GM19468 (cell line): ENCODE results near the gene EXOC7.

ENCODE experiments used
- ATAC-seq: cut with Tn5 transposase; IDR thresholded peaks from one replicate; pipeline ENCODE4 v1.9.1; 2021; ENCODE audit warnings: mild to moderate bottlenecking, moderate library complexity, moderate number of reproducible peaks; ENCODE audit not compliant: unreplicated experiment; ENCODE audit errors: extremely low read depth

EXOC7 gene

GRCh38 chr17:76122431-76123190 is 19.0 kb upstream of the EXOC7 start:
- no peak for ATAC-seq

DNA sequence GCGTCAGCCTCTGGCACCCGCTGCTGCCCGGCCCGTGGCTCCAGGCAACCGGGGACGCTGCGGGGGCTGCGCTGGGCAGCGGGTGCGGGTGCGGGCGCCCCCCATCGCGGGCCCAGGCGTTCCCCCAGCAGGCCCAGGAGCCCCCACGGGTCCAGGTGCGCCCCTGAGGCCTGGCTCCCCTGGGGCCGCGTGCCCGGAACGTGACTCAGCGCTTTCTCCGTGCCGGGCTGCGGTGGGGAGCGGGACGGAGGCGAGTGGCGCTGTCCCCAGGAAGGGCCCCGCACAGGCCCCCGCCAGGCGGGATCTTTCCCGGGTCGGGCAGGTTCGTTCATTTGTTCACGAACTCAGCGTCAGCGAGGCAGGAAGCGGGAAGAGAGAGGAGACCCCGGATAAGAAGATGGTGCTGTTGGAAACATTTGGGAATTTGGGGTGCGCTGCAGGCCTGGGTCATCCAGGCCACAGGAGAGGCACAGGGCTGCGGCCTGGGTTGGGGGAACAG is 18.4 kb upstream of the EXOC7 start:
- no peak for ATAC-seq

- ATAC-seq: no peak
These were observed 17.0 kb upstream of the EXOC7 start for GRCh38 chr17:76120658-76121008.

DNA sequence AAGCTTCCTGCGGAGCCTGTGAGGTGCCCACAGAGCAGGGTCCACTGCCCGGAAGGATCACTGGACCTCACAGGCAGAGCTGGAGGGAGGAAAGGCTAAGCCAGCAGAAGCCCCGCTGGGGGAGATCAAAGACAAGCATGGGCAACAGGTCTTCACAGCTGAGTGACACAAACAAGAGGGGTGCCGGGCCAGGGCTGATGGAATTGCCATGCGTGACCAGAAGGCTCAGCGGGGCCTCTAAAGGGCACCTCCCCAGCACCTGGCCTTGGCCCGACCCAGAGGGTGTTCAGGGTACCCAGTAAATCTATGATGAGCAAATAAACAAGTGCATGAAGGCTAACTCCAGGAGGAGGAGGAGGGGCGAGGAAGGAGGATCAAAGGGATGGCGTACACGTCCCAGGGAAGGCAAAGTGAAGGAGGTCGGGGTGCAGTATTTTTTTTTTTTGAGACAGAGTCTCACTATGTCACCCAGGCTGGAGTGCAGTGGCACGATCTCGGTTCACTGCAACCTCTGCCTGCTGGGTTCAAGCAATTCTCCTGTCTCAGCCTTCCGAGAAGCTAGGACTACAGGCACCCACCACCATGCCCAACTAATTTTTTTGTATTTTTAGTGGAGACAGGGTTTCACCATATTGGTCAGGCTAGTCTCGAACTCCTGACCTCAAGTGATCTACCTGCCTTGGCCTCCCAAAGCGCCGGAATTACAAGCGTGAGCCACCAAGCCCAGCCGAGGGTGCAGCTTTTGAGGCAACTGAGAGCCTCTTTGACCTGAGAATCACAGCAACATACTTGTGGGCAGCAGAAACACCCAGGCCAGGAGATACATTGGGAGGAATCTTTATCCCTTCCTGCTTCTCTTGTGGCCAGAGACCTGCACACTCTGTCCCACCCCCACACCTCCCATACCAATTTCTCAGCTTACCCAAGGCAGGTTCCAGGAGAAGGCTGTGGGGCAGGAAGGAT is 16.1 kb upstream of the EXOC7 start:
- ATAC-seq: no peak

DNA sequence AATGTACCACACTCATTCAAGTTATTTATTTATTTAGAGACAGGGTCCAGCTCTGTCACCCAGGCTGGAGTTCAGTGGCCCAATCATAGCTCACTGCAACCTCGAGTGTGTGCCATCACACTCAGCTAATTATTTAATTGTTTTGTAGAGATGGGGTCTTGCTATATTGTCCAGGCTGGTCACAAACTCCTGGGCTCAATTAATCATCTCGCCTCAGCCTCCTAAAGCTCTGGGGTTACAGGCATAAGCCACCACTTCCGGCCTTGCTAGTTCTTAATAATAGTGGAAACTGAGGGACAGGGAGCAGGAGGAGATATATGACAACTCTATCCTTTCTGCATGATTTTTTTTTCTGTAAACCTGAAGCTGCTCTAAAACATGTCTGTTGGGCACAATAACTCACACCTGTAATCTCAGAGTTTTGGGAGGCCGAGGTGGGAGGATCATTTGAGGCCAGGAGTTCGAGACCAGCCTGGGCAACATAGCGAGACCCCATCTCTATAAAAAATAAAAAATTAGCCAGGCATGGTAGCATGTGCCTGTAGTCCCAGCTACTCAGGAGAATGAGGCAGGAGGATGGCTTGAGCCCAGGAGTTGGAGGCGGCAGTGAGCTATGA is 11.7 kb upstream of the EXOC7 start:
- no peak for ATAC-seq

DNA sequence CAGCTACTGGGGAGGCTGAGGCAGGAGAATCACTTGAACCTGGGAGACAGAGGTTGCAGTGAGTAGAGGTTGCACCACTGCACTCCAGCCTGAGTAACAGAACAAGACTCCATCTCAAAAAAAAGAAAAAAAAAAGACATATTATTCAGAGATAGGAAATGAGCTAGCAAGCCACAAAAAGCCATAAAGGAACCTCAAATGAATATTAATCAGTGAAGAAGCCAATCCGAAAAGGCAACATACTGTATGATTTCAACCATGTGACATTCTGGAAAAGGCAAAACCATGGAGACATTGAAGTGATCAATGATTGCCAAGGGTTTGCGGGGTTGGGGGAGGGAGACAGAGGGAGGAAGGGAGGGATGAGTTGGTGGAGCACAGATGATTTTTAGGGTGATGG is 8.4 kb upstream of the EXOC7 start:
- no peak for ATAC-seq

GRCh38 chr17:76107509-76107908 is 3.9 kb upstream of the EXOC7 start:
- no peak for ATAC-seq

DNA sequence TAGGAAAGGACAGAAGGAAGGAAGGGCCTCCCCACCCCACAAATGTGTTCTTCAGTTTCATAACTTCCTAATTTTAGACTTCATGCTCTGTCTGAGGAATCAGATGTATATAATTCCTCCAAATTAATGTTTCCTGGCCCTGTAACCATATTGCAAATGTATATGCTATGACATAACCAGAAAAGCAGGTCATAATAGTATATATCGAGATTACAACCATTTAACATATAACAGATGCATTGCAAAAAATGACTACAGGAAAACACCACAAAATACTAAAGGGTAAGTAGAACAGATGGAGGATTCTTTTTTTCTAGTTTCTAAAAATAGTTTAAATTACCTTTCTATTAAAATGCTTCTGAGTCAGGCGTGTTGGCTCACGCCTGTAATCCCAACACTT is 3.1 kb upstream of the EXOC7 start:
- ATAC-seq: no peak

DNA sequence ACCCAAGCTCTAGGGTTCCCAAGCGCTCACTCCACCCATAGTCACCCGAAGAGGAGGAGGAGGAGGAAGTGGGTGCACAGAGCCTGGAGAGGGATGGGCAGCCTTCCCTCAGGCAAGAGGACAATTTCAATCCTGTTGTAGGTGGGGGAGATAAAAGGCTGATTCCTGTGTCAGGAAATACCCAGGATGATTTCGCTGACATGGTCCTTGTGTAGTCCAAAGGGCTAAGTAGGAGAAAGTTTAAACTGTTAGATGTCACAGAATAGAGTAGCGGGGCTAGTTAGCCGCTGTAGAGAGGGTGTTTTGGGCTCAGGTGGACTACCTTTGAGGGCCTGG is 1.3 kb upstream of the EXOC7 start:
- ATAC-seq: no peak

DNA sequence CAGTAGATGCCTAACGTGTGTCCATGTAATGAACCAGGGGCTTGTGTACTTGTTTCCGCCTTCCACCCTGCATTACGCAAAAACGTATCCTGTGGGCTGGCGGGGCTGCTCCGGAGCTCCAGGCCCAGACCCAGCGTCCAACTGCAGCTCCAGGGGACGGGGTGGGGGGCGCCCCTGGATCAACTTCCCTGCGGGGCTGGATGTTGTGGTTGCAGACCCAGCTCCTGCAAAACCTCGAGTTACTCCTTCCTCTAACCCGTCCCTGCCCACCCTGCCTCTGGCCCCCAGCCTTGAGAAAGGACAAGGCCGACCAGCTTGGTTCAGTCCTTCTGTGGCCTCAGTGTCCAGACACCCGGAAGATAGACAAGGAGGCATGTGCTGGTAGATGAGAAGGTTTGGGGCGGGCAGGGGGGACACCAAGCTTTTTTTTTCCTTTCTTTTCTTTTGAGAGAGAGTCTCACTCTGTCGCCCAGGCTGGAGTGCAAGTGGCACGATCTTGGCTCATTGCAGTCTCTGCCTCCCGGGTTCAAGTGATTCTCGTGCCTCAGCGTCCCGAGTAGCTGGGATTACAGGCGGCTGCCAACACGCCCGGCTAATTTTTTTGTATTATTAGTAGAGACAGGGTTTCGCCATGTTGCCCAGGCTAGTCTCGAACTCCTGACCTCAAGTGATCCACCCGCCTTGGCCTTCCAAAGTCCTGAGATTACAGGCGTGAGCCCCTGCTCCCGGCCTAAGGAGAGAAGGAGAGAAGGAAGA is 731 bp upstream of the EXOC7 start:
- ATAC-seq: no peak

DNA sequence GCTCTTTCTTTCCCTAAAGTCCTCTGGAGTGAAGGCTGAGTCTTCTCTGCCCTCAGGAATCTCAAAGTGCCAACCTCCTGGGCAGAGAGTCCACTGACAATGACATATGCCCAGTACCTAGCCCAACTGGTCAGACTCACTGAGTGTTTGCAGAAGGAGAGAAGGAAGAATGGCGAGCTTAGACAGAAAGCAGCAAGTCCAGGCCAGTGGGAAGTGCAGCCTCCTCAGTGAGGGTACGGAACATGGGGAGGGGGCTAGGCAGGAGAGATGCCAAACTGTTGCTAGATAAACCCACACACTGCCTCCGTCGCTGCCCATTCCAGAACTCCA is 678 bp downstream of the EXOC7 start:
- ATAC-seq: no peak

DNA sequence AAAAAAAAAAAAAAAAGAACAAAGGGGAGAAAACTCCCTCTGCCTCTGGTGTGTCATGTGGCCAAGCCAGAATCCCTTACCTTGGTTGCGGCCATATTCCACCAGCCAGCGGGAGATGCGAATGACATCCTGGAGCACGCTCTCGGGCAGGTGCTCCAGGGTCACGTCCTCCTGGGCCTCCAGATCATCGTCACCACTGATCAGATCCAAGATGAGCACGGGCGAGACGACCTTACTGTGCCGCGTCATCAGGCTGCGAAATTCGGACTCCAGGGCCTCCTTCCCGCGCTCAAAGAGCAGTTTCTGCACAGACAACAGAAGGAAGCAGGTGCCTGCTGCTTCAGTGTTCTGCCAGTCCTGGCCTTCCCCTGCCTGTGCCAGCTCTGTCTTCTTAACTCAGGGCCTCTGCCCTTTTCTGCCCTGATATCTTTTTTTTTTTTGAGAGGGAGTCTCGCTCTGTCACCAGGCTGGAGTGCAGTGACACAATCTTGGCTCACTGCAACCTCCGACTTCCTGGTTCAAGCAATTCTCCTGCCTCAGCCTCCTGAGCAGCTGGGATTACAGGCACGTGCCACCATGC is 5.8 kb downstream of the EXOC7 start:
- no peak for ATAC-seq

- ATAC-seq: no peak
These were observed 7.6 kb downstream of the EXOC7 start for GRCh38 chr17:76095943-76096342.

- ATAC-seq: no peak
These were observed 9.5 kb downstream of the EXOC7 start for GRCh38 chr17:76094046-76094445.

DNA sequence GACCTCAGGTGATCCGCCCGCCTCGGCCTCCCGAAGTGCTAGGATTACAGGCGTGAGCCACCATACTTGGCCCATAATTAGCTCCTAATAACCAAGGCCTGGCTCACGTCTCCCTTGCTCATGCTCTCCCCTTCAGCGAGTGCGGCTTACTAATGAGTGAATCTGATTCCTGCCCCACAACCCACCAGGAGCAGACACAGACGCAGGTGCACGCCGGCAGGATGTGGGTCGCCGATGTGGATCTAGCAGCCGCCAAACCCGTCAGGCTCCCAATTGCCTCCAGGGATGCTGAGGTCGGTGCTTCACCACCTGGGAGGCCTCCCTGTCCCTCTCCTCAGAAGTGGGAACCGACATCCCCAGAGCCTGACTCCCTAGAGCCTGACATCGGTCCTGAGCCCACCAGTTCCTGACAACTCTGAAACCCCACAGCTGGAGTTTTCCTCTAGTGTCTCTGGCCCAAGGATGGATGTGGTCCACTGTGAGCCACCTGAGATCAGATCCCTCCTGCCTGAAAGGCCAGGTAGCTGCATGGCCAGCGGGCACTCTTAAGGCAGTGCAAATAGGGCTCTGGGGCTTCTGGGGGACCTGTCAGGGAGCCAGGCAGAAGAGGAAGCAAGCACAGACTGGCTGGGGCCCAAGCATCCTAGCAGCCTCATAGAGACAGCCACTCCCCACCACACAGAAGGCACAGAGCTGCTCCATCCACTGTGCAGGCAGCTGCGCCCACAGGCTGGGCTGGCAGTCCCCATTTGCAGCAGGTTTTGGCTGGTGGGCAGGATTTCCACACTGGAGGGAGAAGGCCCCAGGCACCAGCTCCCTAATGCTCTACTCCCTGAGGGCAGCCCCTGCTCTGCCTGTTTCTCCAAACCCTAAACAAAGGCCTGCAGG is 10.8 kb downstream of the EXOC7 start:
- ATAC-seq: no peak

GRCh38 chr17:76091526-76092286 is 11.9 kb downstream of the EXOC7 start:
- no peak for ATAC-seq

GRCh38 chr17:76090517-76091129 is 13.0 kb downstream of the EXOC7 start:
- no peak for ATAC-seq
